ENCODE measurements around the gene HSPA5.
A peak's percentile ranks its signal among the peaks of the same experiment; 100 is the strongest.
"Not testable (repeated sequence)": the region's sequence is repeated elsewhere in the genome, so short reads cannot be mapped to it uniquely, and the experiment has no call there.

HSPA5 gene

DNA sequence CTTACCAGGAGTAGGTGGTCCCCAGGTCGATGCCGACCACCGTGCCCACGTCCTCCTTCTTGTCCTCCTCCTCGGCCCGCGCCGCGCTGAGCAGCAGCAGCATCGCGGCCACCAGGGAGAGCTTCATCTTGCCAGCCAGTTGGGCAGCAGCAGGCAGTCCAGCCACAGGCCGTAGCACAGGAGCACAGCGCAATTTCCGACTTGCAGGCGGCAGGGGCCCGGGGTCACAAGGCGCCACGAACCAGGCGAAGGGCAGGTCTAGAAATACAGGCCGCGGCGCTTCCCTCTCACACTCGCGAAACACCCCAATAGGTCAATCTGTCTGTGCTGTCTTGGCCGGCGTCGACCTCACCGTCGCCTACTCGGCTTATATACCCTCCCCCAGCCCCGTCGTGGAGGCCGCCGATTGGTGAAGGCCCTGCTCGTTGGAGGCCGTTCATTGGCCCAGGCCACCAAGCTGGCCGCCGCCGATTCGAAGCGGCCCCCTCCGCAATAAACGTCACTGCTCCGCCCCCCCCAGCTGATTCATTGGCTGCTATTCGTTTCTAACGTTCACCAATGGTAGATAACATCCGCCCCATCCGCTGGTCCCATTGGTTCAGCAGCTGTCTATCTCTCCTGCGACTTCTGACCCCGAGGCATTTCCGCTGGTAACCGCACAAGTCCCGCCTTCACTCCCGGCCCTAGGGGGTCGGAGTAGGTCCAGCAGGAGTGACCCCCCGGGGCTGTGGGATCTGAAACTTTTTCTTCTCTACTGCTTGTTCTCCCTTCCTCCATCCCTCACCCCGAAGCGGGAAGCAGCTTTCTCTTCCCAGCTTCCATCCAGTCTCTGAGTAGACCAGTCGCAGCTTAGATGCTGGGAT is at the start of gene HSPA5:
TSS of gene HSPA5 (minus strand) at position 344 of the 863 bp plus-strand sequence. CDS start at position 127, 217 bp downstream.
- DNase-seq = peak; percentile 98

DNA sequence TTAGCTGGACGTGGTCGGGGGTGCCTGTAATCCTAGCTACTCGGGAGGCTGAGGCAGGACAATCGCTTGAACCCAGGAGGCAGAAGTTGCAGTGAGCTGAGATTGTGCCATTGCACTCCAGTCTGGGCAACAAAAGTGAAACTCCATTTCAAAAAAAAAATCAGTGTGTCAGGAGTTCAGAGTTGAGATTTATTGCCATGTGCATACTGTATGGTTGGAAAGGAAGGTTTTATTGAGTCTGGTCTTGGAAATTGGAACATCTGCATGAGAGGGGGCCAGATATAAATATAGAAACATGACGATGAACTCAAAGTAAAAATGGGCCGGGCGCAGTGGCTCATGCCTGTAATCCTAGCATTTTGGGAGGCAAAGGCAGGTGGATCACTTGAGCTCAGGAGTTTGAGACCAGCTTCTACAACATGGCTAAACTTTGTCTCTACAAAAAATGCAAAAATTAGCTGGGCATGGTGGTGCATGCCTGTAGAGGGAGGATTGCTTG is 45.8 kb upstream of the HSPA5 start:
- DNase-seq = not testable (repeated sequence)

DNA sequence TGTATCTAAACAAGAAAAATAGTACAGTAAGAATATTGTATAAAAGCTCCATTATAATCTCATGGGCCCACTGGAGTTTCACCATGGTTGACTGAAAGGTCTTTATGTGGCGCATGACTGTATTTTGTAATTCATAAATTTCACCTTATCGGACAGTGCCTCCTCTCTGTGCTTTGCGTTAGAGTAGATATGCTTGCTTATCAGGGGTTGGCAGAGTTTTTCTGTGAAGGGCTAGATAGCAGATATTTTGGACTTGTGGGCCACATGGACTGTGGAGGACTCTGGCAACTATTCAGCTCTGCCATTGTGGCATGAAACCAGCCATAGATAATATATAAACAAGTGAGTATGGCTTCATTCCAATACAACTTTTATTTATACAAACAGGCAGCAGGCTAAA is 43.7 kb upstream of the HSPA5 start:
- DNase-seq = no peak

DNA sequence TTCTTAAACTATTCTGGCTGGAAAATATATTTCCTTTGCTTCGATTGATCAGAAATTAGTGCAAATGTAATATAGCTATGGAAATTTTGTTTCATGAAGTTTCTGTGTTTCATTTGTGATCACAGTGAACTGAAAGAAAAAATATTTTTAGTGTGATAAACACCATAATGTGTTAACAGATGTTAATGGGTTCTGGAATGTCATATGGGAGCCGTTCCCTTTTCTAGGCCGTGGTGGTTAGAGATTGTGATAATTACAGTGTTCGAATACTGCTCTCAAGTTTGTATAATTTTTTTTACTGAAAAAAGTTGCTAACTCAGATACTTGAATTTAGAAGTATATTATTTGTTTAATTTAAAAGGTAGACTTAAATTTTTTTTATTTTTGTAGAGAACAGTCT is 39.8 kb upstream of the HSPA5 start:
- DNase-seq = no peak

DNA sequence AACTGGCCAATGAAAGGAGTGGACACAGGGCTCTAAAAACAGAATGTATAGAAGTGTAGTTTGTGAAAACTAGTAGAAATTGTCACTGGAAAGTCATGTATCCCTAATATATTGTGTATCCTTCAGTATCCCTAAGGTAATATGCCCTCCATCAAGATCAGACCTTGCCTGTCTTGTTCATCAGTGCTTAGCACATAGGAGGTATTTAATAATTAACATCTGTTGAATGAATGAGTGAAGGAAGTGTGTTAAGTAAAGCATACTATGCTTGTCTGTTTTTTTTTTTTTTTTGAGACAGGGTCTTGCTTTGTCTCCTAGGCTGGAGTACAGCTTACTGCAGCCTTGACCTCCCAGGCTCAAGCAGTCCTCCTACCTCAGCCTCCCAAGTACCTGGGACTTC is 36.3 kb upstream of the HSPA5 start:
- DNase-seq = no peak

DNA sequence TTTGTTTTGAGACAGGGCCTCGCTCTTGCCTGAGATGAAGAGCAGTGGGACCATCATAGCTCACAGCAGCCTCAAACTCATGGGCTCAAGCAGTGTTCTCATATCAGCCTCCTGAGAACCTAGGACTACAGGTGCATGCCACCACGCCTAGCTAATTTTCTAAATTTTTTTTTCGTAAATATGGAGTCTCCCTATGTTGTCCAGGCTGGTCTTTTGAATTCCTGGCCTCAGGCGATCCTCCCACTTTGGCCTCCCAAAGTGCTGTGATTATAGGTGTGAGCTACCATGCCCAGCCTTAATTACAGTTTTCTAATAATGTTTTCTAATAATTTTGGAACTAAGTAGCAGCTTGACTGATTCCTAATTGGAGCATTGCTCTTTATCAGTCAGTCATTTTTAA is 35.6 kb upstream of the HSPA5 start:
- DNase-seq = no peak

DNA sequence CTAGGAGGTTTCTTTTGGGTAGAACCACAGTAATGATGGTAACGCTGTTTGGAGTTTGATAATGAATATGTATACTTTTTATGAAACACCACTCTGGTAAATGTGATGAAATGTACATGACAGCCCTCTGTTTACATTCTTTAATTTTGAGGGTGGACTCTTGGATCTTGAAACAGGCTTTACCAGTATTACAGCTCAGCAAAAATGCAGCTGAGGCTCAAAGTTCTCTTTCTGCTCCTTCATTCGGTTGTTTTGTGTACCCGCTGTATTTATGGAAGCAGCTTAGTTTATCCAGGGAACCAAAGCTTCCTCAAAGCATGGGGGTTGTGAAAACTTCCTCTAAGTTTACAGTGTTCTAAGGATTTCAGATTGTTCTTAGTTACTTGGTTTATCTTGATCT is 31.6 kb upstream of the HSPA5 start:
- no peak for DNase-seq

DNA sequence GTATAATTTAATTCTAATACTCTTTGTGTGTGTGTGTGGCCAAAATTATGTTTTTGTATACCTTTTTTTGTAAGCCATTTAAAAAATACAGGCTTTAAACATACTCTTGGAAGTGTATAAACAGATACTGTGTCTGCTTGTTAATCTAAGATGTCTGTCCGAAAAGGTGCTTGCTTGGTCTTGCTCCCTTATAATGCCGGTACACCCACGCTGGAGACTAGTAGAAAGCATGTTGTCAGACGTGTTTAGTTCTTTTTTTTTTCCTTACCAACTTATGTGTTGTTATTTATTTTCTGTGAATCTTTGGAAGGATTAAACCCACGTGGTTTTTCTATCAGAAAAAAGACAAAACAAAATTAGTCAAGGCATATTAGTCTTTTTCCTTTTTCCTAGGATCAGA is 29.9 kb upstream of the HSPA5 start:
- DNase-seq = no peak

DNA sequence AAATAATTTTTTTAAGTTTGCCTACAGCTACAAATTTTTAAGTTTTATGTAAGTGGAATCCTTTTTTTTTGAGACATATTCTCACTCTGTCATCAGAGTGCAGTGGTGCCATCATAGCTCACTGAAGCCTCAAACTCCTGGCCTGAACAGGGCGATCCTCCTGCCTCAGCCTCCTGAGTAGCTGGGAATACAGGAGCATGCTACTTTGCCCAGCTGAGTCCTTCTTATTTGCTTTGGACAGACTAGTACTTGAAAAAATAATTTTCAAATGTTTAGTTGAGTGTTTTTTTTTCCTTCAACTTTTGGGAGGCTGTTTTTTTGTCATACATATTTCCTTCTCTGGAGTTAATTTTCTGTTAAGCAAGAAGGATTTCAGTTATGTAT is 27.9 kb upstream of the HSPA5 start:
- no peak for DNase-seq

DNA sequence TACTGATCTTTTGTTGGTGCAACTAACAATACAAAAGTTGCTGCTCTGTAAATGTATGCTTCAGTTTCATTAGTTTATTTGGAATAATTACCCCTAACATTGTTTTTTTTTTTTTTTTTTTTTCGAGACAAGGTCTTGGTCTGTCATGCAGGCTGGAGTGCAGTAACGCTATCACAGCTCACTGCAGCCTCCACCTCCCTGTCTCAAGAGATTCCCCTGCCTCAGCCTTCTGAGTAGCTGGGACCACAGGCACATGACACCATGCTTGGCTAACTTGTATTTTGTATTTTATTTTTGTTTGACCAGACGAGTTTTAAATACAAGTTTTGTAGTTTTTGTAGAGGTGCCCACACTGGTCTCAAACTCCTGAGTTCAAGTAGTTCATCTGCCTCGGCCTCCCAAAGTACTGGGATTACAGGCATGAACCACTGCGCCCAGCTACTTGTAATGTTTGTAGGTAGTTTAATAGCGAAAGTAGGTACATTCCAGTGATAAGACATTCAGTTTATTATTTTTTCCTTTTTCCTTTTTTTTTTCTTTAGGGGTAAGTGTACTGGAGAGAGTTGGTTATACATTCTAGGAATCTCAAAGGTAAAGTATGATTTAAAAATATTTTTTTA is 27.4 kb upstream of the HSPA5 start:
- no peak for DNase-seq

DNA sequence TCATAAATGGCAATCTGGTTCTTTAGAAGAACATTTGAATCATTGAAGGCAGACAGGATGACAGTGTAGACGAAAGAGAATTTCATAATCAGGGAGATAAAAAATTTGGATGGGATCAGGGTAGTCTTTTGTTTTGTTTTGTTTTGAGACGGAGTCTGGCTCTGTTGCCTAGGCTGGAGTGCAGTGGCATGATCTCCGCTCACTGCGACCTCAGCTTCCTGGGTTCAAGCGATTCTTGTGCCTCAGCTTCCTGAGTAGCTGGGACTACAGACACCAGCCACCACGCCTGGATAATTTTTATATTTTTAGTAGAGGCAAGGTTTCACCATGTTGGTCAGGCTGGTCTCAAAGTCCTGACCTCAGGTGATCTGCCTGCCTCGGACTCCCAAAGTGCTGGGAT is 22.9 kb upstream of the HSPA5 start:
- DNase-seq = not testable (repeated sequence)

DNA sequence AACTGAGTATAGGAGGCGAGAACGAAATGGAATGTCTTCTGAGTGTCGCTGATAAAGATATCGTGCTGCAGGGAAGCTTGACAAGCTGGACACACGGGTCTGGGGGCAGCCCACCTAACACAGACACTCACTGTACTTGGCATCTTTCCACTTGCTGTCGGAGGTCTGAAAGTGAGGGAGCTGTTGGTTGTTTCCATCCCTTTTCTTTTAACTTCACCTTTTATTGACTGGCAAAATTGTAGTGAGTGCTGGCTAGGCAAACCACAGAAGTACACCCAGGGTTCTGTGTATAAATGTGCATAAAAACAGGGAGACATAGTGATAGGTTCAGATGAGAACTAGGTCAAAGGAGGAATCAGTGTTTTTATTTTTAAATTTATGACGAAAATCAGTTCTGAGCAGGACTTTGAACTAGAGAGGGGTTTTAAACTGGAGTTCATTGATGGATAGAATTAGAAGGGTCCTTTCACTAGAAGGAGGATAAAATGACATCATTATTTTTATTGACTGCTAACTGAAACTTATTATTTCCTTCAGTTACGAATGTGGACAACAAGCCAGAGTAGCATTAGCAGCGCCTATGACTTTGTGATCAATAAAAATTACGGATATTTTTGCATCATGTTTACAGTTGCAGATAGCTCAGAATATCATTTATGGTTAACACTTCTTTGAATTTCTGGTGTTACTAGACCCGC is 21.3 kb upstream of the HSPA5 start:
- DNase-seq = peak; percentile 37

DNA sequence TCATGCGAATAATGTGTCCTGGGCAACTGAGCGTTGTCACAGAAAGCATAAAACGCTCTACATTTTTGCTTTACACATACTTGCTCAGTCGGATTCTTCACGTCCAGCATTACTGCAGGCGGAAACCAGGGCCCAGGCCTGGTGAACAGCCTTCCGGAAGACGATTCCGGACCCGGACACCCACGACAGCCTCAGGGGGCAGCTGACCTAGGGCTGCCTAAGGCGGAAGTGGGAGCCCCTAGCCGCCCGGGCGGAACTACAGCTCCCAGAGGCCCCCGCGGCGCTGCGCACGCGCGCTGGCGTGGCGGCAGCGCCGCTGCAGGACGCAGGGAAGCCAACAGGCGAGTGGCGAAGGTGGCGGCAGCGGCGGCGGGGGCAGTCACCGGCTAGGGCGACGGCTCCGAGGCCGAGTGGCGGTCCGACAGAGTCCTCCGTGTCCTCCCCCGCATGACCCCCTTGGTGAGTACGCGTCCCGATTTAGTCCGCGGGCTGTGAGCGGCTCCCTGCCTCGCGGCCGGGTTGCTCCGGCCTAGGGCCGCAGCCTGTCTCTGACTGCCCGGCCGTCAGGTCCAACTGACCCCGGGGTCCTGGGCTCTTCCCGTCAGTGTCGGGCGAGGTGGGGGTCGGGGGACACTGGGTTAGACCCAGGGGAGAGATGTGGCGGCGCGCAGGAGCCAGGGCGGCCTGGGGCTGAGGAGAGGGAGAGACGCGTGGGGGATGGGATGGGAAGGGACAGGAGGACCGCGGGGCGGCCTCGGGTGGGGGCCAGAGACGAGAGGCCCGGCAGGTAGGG is 20.6 kb upstream of the HSPA5 start, which contains the start of gene GAPVD1:
TSS of gene GAPVD1 (plus strand) at position 326 of the 793 bp plus-strand sequence. CDS start 37,096 bp downstream, outside the sequence.
- peak; percentile 83 for DNase-seq

DNA sequence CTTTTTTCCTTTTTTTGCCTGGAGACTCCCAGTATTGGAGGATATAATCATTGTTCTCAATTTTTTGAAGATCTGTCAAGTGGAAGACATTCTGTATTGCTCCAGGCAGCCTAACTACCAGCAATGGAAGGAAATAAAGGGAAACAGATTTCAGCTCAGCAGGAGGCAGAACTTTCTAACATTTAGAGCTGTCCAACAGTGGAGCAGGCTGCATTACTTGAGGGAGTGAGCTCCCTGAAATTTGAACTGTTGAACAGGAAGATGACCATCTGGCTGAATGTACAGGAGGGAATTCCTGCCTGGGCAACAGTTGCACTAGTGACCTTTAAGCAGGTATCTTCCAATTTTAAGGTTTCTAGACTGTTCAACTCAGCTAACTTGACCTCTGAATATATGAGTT is 19.4 kb upstream of the HSPA5 start:
- DNase-seq = no peak

DNA sequence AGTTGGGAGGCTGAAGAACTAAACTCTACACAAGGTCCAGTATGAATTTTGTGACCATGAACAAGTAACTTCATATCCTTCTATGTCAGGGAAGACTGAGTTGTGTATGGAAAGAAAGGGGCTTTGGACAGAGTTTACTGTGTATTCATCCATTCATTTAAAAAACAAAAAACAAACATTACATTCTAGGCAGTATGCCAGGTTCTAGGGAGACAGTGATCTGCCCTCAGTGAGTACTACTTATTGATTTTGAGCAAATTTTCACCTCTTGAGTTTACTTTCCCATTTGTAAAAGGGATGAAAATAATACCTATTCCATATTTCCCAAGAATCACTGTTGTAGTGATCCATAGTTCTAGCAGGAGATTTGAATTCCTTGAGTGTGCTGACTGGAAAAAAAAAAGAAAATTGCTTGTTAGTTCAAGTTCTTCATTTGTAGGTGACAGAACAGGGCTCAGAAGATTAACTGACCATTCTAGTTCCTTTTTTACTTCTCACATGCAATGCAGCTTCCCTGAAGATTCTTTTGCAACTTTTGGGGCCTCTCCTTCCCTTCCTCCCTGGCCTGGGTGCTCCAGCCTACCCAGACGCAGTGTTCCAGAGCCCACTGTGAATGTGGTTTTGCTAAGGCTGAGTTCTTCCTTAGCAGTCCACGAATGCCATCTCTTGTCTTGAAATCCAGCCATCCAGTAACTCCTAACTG is 17.8 kb upstream of the HSPA5 start:
- DNase-seq = no peak

DNA sequence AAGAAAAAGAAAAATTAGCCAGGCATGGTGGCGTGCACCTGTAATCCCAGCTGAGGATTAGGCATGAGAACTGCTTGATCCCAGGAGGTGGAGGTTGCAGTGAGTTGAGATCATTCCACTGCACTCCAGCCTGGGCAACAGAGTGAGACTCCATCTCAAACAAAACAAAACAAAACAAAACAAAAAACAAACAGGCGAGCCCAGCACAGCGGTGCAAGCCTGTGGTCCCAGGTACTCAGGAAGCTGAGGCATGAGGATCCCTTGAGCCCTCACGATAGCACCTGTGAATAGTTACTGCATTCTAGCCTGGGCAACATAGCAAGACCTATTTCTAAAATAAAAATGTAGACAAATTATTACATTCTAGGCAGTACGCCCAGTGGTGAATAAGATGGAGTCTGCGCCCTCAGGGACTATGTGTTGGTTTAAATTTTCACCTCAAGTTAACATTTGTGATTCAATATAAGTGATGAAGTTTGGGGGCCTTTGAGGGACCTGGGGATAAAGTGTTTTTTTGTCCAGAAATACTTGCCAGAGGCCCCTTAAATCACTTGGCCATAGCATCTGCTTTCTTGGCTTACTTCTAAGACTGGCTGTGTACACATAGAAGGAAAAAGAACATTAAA is 17.1 kb upstream of the HSPA5 start:
- DNase-seq = no peak

DNA sequence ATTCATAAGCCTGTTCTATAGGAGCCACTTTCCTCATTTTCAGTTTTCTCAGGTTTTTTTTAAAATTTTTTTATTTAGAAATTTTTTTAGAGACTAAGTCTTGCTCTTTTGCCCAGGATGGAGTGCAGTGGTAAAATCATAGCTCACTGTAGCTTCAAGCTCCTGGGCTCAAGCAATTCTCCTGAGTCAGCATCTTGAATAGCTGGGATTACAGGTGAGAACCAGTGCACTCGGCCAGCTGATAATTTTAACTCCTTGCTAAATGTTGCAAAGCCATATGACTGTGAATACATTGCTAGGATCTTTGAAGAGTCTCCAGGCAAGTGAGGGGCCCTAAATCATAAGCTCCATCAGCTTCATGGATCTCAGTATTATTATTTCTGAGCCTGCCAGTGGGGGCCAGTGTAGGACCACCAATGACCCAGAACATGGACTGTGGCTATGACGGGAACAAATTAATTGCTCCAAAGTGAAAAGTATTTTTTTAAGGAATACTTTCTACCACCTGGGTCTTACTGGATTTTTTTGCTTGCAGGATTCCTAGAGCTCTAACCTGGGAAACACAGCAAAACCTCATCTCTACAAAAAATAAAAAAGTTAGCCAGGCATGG is 14.7 kb upstream of the HSPA5 start:
- DNase-seq = peak; percentile 20

DNA sequence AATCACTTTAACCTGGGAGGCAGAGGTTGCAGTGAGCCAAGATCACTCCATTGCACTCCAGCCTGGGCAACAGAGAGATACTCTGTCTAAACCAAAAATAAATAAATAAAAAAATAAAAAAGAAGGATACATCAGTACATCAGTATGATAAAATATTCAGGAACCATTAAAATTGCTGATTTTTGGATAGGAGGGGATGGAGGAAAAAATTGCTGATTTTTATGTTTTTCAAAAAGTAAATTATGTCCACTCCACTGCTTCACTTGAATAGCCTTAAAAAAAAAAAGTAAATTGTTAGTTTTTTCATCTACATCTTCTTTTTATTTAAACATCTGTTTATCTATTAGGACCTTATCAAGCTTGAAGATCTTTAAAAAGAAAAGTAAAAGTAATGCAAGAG is 13.1 kb upstream of the HSPA5 start:
- DNase-seq = no peak

DNA sequence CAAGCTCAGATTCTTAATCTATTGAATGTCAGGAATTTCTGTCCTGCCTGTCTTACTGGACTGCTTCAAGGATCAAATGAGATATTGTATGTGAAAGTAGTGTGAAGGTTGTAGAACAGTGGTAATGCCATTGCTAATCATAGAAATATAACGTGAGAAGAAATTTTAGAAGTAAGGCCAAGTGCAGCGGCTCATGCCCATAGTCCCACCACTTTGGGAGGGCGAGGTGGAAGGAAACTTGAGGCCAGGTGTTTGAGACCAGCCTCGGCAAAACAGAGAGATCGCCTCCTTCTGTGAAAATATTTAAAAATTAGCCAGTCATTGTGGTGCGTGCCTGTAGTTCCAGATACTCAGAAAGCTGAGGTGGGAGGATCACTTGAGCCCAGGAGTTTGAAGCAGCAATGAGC is 5.1 kb upstream of the HSPA5 start:
- no peak for DNase-seq

DNA sequence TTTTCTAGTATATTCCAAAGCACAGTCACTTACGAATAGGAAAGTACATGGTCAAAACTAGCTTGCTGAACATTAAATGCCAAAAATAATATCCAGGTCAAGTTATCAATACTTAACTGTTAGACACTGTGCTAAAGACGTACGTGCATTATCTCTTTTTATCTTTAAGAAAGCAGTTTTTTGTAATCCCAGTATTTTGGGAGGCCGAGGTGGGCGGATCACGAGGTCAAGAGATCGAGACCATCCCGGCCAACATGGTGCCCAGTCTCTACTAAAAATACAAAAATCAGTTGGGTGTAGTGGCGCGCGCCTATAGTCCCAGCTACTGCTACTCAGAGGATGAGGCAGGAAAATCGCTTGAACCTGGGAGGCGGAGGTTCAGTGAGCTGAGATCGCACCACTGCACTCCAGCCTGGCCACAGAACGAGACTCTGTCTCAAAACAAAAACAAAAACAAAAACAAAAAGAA is 2.7 kb upstream of the HSPA5 start:
- DNase-seq = no peak

Data from NCI-H1105 treated with DMSO at 0.1 percent for 48 hours (cell line).